G401.6 (cell line): ENCODE measurements around the gene OSBPL10.

Source experiments
- FAIRE-seq: peaks from 2 replicates; lab custom pipeline; 2012; peaks lifted over from hg19 to GRCh38; lab: Jason Lieb, UNC

OSBPL10 gene

GRCh38 chr3:31770822-31771326 lies 210.2 kb downstream of the OSBPL10 start:
- no peak for FAIRE-seq

DNA sequence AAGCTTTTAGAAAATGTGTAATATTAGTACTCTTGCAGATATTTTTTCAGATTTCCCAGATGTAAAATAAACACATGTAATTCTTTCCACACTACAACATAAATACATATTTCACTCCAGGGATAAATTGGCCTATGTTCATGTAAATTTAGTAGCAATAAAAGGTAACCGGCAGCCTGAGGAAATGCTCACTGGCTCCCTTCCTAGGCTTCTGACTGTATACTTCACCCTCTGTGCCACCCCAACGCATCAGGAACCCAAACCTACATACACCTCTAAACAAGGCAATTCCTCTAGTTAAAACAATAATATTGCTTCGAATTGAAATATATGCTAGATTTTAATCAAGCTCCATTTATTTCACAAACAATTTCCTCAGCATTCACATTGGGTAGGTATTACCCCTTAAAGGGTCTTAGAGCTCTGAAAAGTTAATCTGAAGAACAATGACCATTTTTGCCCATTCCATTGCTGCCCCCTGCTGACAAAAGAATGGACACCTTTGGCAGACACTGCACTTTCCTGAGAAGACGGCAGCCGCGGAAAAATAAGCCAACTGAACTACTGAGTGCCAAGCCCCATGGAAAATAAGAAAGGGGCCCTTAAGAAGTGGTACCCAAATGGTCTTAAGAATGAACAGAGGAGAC lies 212.5 kb downstream of the OSBPL10 start:
- no peak for FAIRE-seq

DNA sequence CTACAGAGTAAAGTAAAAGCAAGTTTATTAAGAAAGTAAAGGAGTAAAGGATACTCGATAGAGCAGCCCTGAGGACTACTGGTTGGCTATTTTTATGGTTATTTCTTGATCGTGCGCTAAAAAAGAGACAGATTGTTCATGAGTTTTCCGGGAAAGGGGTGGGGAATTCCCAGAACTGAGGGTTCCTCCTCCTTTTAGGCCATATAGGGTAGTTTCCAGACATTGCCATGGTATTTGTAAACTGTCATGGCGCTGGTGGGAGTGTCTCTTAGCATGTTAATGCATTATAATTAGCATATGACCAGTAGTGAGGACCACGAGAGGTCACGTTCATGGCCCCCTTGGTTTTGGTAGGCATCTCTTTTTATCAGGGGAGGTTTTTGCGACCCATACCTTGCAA lies 213.1 kb downstream of the OSBPL10 start:
- FAIRE-seq: no peak

- FAIRE-seq: no peak
These were observed 214.4 kb downstream of the OSBPL10 start for GRCh38 chr3:31766669-31767068.

DNA sequence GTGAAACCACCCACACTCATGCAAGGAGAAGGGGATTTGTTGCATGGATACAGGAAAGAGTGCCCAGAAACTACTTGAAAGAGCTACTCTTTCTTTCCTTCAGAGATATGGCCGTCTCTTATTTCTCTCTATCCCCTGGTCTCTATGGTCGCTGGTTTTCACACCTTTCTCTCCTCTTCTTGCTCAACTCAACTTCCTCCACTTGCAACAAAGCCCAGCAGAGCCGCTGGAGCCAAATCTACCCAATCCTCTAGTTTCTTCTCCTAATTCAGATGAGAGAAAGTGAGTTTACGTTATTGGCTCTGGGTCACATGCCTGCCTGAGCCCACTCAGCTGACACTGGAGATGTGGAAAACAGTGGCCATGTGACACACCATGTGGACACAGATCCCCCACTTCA lies 215.2 kb downstream of the OSBPL10 start:
- FAIRE-seq: no peak

DNA sequence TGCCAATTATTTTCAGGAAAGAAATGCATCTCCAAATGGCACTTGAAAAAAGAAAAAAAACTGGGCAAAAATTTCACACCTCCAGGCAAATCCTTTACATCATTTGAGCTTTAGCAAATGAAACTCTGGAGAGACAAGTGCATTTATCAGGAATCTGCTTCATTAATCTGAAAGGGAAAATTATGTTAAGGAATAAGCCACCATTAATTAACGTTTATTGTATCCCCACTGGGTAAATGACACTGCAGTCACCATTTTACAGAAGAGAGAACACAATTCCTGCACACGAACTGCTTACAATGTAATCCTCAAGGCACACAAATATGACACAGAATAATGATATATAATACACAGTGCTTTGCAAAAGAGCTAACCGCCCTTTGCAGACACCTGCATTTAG lies 217.3 kb downstream of the OSBPL10 start:
- no peak for FAIRE-seq

- FAIRE-seq: no peak
These were observed 218.1 kb downstream of the OSBPL10 start for GRCh38 chr3:31762888-31763351.

- no peak for FAIRE-seq
These were observed 218.8 kb downstream of the OSBPL10 start for GRCh38 chr3:31762097-31762764.

- no peak for FAIRE-seq
These were observed 220.4 kb downstream of the OSBPL10 start for GRCh38 chr3:31760654-31761053.

DNA sequence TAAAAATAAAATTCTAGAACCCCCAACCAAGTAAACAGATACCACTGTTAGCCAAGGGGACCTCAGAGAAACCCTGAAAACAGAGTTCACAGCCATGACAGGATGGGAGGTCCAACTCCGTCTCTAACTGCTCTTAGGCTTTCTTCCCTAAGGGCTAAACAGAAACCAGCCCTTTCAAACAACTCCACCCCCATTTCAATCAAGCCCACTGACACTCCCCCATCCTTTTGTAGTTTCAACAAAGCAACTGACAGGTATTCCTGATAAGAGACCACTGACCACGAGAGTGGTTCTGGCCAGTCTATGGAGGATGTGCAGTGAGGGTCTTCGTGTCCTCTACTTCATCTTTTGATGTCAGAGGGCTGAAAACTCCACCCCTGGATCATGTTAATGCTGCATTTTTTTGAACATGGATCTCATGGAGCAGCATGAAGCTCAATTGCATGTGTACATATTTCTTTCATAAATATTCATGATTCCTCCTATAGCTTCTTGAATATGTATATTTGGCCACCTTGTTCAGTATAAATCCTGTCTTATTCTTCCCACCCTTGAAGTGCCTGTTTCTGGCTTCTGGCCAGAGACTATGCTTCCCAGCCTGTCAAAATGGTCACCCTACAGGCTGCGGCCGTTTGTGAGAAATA lies 222.6 kb downstream of the OSBPL10 start:
- no peak for FAIRE-seq

DNA sequence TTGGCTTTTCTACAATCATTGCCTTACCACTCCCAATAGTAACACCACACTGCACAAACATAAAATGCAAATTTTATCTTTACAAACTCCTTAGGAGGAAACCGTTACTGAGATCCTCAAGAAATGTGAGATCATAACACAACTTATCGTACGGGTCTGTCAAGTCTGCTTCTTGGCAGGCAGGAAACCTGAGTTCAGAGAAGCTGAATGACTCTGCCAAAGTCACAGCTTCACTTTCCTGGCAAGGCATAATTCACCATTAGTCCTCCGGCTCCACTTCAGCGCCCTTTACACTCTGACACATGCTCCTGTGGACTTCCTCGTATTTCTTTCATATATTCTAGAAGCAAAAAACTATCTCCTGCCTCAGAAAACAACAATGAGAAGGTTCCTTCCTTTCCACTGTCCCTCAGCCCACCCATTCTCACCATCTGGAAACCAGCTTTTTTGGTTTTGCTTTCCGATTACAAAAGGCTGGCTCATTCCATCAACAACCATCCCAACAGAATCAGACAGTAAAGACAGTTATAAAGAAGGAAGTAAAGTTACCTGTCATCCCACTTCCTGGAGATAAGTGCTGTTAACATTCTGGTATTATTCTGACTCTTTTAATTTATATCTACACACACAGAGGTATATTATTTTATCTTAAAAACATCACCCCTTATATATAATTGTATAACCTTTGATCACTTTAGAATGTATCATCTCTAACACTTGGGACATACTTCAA lies 225.0 kb downstream of the OSBPL10 start:
- FAIRE-seq: no peak

DNA sequence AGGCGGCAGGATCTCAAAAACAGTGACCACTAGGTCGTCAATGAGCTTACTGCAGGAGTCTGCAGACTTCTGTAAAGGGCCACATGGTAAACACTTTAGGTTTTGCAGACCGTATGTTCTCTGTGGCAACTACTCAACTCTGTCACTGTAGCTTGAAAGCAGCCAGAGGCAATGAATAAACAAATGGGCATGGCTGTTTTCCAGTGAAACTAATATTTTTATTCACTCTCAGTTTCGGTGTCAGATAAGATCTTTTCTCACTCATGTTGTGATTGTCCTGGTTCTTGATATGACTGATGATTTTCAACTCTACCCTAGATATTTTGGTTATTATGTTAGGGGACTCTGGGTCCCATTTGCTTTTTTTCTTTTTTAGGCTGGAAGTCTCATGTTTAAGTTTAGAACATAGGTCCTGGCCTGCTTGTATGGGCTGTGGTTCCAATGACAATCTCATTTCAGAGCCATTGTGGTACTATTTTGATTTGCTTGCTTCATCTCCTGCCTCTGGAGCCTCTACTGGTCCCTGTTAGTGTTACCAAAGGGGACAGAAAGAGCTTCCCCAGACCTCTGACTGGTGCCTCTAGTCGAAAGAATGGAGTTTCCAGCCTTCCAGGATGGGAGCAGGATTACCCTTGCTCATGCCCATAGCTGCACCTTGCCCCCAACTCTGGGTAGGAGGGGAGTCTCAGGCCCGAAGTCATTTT lies 226.3 kb downstream of the OSBPL10 start:
- no peak for FAIRE-seq

DNA sequence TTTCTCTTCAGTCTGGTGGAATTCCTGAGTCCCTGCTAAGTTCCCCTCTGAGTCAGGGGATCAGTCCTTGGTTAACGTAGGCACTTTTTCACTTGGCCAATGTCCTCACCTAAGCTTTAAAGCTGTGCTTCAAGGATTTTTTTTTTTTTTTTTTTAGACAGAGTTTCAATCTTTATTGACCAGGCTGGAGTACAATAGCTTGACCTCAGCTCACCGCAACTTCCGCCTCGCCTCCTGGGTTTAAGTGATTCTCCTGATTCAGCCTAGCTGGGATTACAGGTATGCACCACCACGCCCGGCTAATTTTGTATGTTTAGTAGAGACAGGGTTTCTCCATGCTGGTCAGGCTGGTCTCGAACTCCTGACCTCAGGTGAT lies 228.0 kb downstream of the OSBPL10 start:
- FAIRE-seq: no peak

- FAIRE-seq: no peak
These were observed 228.6 kb downstream of the OSBPL10 start for GRCh38 chr3:31752305-31753049.

DNA sequence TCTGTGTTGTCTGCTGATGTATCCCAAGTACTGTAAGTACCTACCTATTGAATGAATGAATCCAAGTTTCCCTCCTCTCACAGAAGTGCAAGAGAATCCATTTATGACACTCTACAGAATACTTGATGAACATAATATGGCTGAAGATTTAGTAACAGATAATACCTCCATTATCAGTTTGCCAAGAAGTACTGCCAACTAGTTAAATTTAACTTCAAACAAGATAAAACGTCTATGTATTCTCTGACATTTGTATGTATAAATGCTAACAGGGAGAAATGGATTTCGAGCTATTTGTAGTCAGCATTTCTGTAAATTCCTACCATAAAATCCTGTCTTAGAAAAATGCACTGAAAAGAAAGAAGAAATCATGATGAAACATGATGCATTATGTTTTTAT lies 230.7 kb downstream of the OSBPL10 start:
- FAIRE-seq: no peak

DNA sequence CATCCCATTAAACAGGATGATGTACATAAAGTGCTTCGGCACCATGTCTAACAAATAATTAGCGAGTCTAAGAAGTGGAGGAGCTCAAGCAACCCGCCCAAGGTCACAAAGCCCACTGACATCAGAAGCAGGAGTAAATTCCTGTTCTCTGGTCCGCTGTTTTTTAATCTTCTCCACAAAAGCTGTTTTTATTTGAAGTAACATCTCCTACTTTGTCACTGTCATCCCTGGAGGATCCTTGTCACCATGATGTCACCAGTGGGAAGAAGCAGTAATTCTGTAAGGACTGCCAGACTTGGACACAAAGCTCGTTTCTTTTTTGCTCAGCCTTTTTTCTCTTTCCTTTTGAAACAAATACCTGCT lies 232.1 kb downstream of the OSBPL10 start:
- no peak for FAIRE-seq

DNA sequence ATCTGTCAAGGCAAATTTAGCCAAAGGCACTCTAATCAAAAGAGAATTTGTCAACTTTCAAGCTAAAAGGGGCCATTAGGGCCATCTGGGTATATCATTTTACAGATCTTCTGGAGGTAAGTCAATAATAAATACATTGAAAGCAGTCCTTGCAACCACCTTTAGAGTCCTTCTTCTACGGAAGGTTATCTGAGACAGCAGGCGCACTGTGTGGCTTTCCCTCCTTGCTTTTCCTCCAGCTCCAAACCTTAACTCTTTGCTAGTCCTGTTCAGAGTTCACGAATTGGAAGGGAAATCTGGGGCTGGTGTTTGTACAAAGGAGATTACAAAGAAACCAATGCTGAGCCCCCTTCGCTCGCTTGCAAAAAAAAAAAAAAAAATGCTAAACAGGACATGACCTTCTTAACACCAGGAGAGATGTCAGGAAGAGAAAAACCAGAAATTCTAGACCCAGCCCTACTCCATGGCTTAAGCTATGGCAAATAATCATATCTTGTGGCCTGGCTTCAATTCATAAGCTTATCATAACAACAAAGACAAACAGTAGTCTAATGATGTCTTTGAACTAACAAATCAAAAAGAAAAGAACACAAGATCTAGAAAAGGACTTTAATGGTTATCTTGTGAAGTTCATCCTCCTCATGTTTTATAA lies 232.7 kb downstream of the OSBPL10 start:
- FAIRE-seq: no peak

GRCh38 chr3:31747785-31748184 lies 233.3 kb downstream of the OSBPL10 start:
- no peak for FAIRE-seq

DNA sequence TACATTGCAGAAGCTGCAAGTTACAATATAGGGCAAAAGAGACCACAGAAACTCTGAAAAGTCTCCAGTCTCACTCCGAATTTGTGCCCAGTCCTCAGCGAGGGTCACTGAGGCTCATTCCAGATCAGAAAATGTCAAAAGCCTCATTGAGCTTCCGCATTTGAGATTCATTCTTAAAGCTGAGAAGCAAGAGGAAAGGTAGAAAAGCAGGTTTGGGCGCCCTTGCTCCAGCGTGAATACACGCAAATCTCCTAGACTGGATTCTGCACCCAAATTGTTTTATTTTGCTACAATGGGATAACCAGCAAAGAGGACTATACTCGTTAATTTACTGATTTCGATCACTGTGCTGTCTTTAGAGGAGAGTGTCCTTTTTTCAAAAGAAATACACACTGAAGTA lies 236.1 kb downstream of the OSBPL10 start:
- no peak for FAIRE-seq

DNA sequence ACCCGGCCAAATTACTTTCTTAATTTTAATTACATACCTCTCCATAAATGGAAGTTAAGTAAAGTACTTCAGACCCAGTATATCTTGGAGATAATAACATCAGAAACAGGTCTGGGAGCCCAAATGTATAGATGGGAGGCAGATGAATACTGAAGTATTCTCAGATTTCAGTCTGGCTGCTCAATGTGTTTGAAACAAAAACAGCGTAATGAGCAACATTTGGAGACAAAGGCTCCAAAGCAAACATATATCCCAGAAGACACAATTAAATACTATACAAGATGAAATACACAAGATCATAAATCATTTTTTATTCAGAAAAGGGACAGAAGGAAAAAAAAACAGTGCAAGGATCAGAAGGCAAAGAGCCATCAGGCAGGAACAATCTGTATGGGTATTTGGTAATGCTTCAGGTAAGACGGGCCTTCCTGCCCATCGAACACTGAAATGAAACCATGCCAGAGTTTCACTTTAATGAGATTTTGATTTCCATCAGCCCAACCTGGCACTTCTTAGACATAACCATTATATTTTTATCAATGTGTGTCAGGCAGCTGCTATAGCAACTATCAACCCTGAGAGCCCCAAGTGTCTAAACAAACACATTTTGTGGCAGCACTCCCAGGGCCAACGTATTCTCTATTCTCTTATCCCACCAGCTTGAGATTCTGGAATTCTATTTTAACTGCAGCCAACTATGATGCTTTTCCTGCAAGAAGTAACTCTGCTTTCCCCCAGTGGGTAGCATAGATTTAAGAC lies 237.6 kb downstream of the OSBPL10 start:
- no peak for FAIRE-seq
